ENCODE data around the gene POLK. TPM values are rescaled to one million over a fixed set of nuclear protein-coding genes. Genes with fewer than 3 reads are reported as not detected.

The POLK gene
- total RNA-seq, 1 experiment from 2014 or later = 9.0 TPM

DNA sequence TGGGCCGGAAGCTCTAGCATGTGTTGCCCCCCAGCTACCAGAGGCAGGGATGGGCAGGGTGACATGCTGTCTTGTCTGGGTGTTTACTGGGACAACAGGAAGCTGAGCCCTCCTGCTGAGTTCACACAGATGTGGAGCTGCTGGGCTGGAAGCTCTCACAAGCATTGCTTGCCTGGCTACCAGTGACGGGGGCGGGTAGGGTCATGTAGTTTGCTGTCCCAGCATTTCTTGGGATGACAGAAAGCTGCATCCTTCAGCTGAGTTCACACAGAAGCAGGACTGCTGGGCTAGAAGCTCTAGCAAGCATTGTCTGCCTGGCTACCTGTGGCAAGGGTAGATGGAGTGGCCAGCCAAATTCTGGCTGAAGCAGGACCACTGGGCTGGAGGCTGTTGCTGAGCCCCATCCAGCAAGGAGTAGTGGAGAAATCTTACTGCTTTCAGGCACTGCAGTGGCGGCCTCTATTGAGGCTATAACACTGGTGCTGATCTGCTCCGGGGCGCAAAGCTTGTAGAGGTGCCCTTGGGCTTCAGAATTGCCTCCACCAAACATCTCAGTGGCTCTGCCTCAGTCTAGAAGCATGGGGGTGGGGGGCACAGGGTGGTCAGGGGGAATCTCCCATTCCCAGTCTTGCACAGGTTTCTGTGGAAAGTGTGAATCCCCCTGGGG is 25.1 kb downstream of the POLK start:
- DNase-seq = no peak
- no peaks in the 10 kb centered on the region for H3K9me2 ChIP-seq (replicated peaks; ENCODE audit: low read length)
- no peaks in the 10 kb centered on the region for H3K4me1 ChIP-seq (ENCODE audit: insufficient read depth, low read length)
- H4K20me1 ChIP-seq (ENCODE audit: low read length) = no peaks in the 10 kb centered on the region
- no TSS peak for BruUV-seq (replicated peaks)
- H3K27ac ChIP-seq (ENCODE audit: low read length) = no peak overlapping the region
- ChIA-PET CTCF (no interaction called here), POLR2A (ENCODE audit: unreplicated experiment) (no interaction called here)
- no peak overlapping the region for H2AFZ ChIP-seq (ENCODE audit: low read length)
- no peaks in the 10 kb centered on the region for H3F3A ChIP-seq (ENCODE audit: low read length, unreplicated experiment)
- ATAC-seq = no peak
- H3K9ac ChIP-seq (ENCODE audit: low read length) = no peak overlapping the region
- H3K36me3 ChIP-seq (ENCODE audit: low read depth, low read length) = peaks cover 10% of the 10 kb centered on the region; the same call in 1 of the 2 replicates
- intact Hi-C loops (cut with micrococcal nuclease) = no loop called here
- no peak overlapping the region for H3K4me3 ChIP-seq (ENCODE audit: low read length)
- no peaks in the 10 kb centered on the region for H3K9me3 ChIP-seq (ENCODE audit: low read length)
- no peaks in the 10 kb centered on the region for H3K27me3 ChIP-seq (ENCODE audit: low read length)
- TF ChIP-seq, protein P1, sequence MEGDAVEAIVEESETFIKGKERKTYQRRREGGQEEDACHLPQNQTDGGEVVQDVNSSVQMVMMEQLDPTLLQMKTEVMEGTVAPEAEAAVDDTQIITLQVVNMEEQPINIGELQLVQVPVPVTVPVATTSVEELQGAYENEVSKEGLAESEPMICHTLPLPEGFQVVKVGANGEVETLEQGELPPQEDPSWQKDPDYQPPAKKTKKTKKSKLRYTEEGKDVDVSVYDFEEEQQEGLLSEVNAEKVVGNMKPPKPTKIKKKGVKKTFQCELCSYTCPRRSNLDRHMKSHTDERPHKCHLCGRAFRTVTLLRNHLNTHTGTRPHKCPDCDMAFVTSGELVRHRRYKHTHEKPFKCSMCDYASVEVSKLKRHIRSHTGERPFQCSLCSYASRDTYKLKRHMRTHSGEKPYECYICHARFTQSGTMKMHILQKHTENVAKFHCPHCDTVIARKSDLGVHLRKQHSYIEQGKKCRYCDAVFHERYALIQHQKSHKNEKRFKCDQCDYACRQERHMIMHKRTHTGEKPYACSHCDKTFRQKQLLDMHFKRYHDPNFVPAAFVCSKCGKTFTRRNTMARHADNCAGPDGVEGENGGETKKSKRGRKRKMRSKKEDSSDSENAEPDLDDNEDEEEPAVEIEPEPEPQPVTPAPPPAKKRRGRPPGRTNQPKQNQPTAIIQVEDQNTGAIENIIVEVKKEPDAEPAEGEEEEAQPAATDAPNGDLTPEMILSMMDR (conservative IDR thresholded peaks at IDR 0.05; ENCODE audit: low read depth, low read length) = no peak
- TF ChIP-seq EZH2 (IDR thresholded peaks at IDR 0.05; ENCODE audit: low read length, unreplicated experiment) (no peak), EZH2phosphoT487 (IDR thresholded peaks at IDR 0.05; ENCODE audit: borderline replicate concordance, low read length) (no peak)
- H3K4me2 ChIP-seq (ENCODE audit: low read length) = no peak overlapping the region
- H3K79me2 ChIP-seq (ENCODE audit: low read length) = 0 out of 2 replicates have a peak, but pooled peaks cover 10% of the 10 kb centered on the region

DNA sequence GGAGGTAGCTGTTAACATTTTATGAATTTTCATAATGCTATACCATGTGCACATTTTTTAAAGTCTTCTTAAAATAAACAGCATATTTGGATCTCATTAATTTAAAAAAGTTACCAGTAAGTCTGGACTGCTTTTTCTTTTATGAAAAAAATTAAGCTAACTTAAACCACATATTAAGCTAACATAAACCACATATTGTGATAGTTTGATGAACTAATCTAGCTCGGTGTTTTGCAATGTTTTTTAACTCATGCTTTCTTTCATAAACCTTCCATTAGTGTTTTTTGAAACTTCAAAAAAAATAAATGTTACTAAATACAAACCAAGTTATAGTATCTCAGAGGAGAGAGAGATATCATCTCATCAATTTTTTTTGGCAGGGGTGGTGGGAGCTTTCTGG is 26.5 kb downstream of the POLK start:
- DNase-seq (no peak), ATAC-seq (no peak)
- Histone ChIP-seq H3K27me3 (ENCODE audit: low read length) (no peaks in the 10 kb centered on the region), H3K9me2 (replicated peaks; ENCODE audit: low read length) (no peaks in the 10 kb centered on the region), H3K4me2 (ENCODE audit: low read length) (no peak overlapping the region), H4K20me1 (ENCODE audit: low read length) (no peaks in the 10 kb centered on the region), H3K27ac (ENCODE audit: low read length) (no peak overlapping the region), H2AFZ (ENCODE audit: low read length) (no peak overlapping the region), H3K4me1 (ENCODE audit: insufficient read depth, low read length) (no peaks in the 10 kb centered on the region), H3K9ac (ENCODE audit: low read length) (no peak overlapping the region), H3K36me3 (ENCODE audit: low read depth, low read length) (peaks cover 10% of the 10 kb centered on the region; the same call in 1 of the 2 replicates), H3K9me3 (ENCODE audit: low read length) (no peaks in the 10 kb centered on the region), H3F3A (ENCODE audit: low read length, unreplicated experiment) (no peaks in the 10 kb centered on the region), H3K4me3 (ENCODE audit: low read length) (no peak overlapping the region), H3K79me2 (ENCODE audit: low read length) (0 out of 2 replicates have a peak, but pooled peaks cover 10% of the 10 kb centered on the region)
- TF ChIP-seq, protein P1 (conservative IDR thresholded peaks at IDR 0.05; ENCODE audit: low read depth, low read length) = no peak
- TF ChIP-seq EZH2phosphoT487 (IDR thresholded peaks at IDR 0.05; ENCODE audit: borderline replicate concordance, low read length) = no peak
- no peak for TF ChIP-seq EZH2 (IDR thresholded peaks at IDR 0.05; ENCODE audit: low read length, unreplicated experiment)
- intact Hi-C loops (cut with micrococcal nuclease) = no loop called here
- POLR2A ChIA-PET (ENCODE audit: unreplicated experiment) = interaction anchor here (0.6 kb wide), 1 partner anchor 13 kb away, joined by 5 read pairs; no protein-coding TSS in a partner anchor
- no TSS peak for BruUV-seq (replicated peaks)
- CTCF ChIA-PET = no interaction called here

DNA sequence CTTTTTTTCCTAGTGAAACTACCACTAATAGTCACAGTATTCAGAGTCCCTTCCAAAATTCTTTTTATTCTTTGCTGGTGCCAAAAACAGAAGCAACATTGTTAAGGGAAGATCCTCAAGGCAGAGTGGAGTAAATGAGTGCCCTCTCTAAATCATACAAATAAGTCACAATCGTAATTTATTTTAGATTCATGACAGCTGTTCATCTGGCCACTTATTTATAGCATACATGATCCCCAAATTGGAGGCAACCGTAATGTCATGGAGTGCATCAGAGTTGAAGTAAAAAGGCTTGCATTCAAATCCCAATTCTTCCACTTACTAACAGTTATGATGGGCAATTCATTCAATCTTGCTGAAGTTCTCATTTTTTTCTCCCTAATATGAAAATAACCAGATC is 33.4 kb downstream of the POLK start:
- POLR2A ChIA-PET (ENCODE audit: unreplicated experiment) = no interaction called here
- Histone ChIP-seq H3K79me2 (ENCODE audit: low read length) (no peaks in the 10 kb centered on the region), H3K27me3 (ENCODE audit: low read length) (no peaks in the 10 kb centered on the region), H2AFZ (ENCODE audit: low read length) (no peak overlapping the region), H3K9ac (ENCODE audit: low read length) (no peak overlapping the region), H3K4me3 (ENCODE audit: low read length) (no peak overlapping the region), H3K4me1 (ENCODE audit: insufficient read depth, low read length) (no peaks in the 10 kb centered on the region), H3F3A (ENCODE audit: low read length, unreplicated experiment) (no peaks in the 10 kb centered on the region), H3K4me2 (ENCODE audit: low read length) (no peak overlapping the region), H3K9me3 (ENCODE audit: low read length) (no peaks in the 10 kb centered on the region), H3K9me2 (replicated peaks; ENCODE audit: low read length) (no peaks in the 10 kb centered on the region), H3K36me3 (ENCODE audit: low read depth, low read length) (no peaks in the 10 kb centered on the region; the same call in none of the 2 replicates), H3K27ac (ENCODE audit: low read length) (no peak overlapping the region), H4K20me1 (ENCODE audit: low read length) (no peaks in the 10 kb centered on the region)
- ATAC-seq (no peak), DNase-seq (no peak)
- CTCF ChIA-PET = no interaction called here
- no TSS peak for BruUV-seq (replicated peaks)
- intact Hi-C loops (cut with micrococcal nuclease) = no loop called here
- no peak for TF ChIP-seq EZH2 (IDR thresholded peaks at IDR 0.05; ENCODE audit: low read length, unreplicated experiment)
- TF ChIP-seq, protein P1 (conservative IDR thresholded peaks at IDR 0.05; ENCODE audit: low read depth, low read length) = no peak
- no peak for TF ChIP-seq EZH2phosphoT487 (IDR thresholded peaks at IDR 0.05; ENCODE audit: borderline replicate concordance, low read length)
